GM21528 (cell line): ENCODE data around the gene ERBB4.
"Not testable (repeated sequence)": the region's sequence is repeated elsewhere in the genome, so short reads cannot be mapped to it uniquely, and the experiment has no call there.

Source experiments
- ATAC-seq: cut with Tn5 transposase; IDR thresholded peaks from one replicate; pipeline ENCODE4 v1.9.1; 2021; ENCODE audit warnings: mild to moderate bottlenecking, moderate library complexity; ENCODE audit not compliant: unreplicated experiment, low FRiP score

Gene ERBB4

GRCh38 chr2:211789982-211790381 lies 748.6 kb downstream of the ERBB4 start:
- no peak for ATAC-seq

GRCh38 chr2:211766689-211767088 lies 771.9 kb downstream of the ERBB4 start:
- ATAC-seq = no peak

- ATAC-seq = no peak
Observed at GRCh38 chr2:211762479-211762878, 776.1 kb downstream of the ERBB4 start.

- no peak for ATAC-seq
Observed at GRCh38 chr2:211760103-211760502, 778.5 kb downstream of the ERBB4 start.

- ATAC-seq = no peak
Observed at GRCh38 chr2:211756266-211756665, 782.3 kb downstream of the ERBB4 start.

- ATAC-seq = no peak
Observed at GRCh38 chr2:211755187-211755586, 783.4 kb downstream of the ERBB4 start.

GRCh38 chr2:211751848-211752247 lies 786.8 kb downstream of the ERBB4 start:
- ATAC-seq = no peak

GRCh38 chr2:211748339-211748738 lies 790.3 kb downstream of the ERBB4 start:
- ATAC-seq = no peak

- ATAC-seq = peak; percentile 90
Observed at GRCh38 chr2:211745295-211746097, 793.1 kb downstream of the ERBB4 start.

GRCh38 chr2:211744379-211744778 lies 794.2 kb downstream of the ERBB4 start:
- no peak for ATAC-seq

- ATAC-seq = no peak
Observed at GRCh38 chr2:211741966-211742365, 796.6 kb downstream of the ERBB4 start.

GRCh38 chr2:211737282-211737681 lies 801.3 kb downstream of the ERBB4 start:
- no peak for ATAC-seq

GRCh38 chr2:211730215-211730614 lies 808.4 kb downstream of the ERBB4 start:
- no peak for ATAC-seq

- no peak for ATAC-seq
Observed at GRCh38 chr2:211729433-211729832, 809.2 kb downstream of the ERBB4 start.

- no peak for ATAC-seq
Observed at GRCh38 chr2:211724933-211725332, 813.7 kb downstream of the ERBB4 start.

- ATAC-seq = no peak
Observed at GRCh38 chr2:211723398-211723797, 815.2 kb downstream of the ERBB4 start.

GRCh38 chr2:211722928-211723327 lies 815.7 kb downstream of the ERBB4 start:
- ATAC-seq = no peak

- ATAC-seq = not testable (repeated sequence)
Observed at GRCh38 chr2:211721874-211722273, 816.7 kb downstream of the ERBB4 start.

GRCh38 chr2:211709389-211709788 lies 829.2 kb downstream of the ERBB4 start:
- no peak for ATAC-seq

- no peak for ATAC-seq
Observed at GRCh38 chr2:211692689-211693088, 845.9 kb downstream of the ERBB4 start.

- no peak for ATAC-seq
Observed at GRCh38 chr2:211690736-211691135, 847.9 kb downstream of the ERBB4 start.

GRCh38 chr2:211688196-211688595 lies 850.4 kb downstream of the ERBB4 start:
- no peak for ATAC-seq
